Endothelial cell of umbilical vein (primary cell): Measurements from ENCODE around the gene PSMA6.

ENCODE experiments used
- EZH2 ChIP-seq: IDR thresholded peaks from 2 replicates; pipeline ENCODE4 v1.6.1; 2012; ENCODE audit warnings: borderline replicate concordance, low read depth, mild to moderate bottlenecking, moderate library complexity, low read length, inconsistent platforms; ENCODE audit not compliant: severe bottlenecking
- JUN ChIP-seq: IDR thresholded peaks from 2 replicates; pipeline ENCODE4 v1.6.1; 2011; ENCODE audit warnings: borderline replicate concordance, low read depth; ENCODE audit not compliant: insufficient read length, insufficient read depth
- MYC ChIP-seq: IDR thresholded peaks from one replicate; pipeline ENCODE4 v1.6.1; 2011; ENCODE audit warnings: mild to moderate bottlenecking, low read depth, low read length
- POLR2A ChIP-seq: IDR thresholded peaks from 2 replicates; pipeline ENCODE4 v1.6.1; 2012; ENCODE audit warnings: low read depth, mild to moderate bottlenecking, control low read depth, low read length
- POLR2AphosphoS5 ChIP-seq: IDR thresholded peaks from 2 replicates; pipeline ENCODE4 v1.6.1; 2012; ENCODE audit warnings: low read depth, mild to moderate bottlenecking, control low read depth, low read length, moderate library complexity; ENCODE audit not compliant: insufficient read depth
- TF ChIP-seq, protein P1 (sequence below), 2 donors: IDR thresholded peaks; 1 replicate in 1 of 2; 2 replicates in 1 of 2; pipeline ENCODE4 v1.5.1; 2011; ENCODE audit warnings: low read length in 2 of 2, mild to moderate bottlenecking in 2 of 2, moderate library complexity in 2 of 2, control low read depth in 1 of 2, inconsistent platforms in 1 of 2, low read depth in 1 of 2; ENCODE audit not compliant: insufficient read depth in 1 of 2; ENCODE audit errors: extremely low read depth in 1 of 2
- TF ChIP-seq, protein P2 (sequence below): IDR thresholded peaks from 2 replicates; pipeline ENCODE4 v1.6.1; 2011; ENCODE audit not compliant: insufficient read depth, insufficient read length

DNA sequence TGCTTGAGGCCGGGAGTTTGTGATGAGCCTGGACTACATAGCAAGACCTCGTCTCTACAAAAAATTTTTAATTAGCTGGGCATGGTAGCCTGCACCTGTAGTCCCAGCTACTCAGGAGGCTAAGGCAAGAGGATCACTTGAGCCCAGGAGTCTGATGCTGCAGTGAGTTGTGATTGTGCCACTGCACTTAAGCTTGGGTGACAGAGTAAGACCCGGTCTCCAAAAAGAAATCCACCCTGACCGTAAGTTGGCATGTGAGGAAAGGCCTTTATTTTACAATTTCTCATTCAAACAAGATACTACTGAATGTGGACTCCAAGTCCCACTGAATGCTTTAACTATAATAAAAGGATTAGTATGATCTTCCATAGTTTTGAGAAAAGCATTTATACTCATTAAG lies 27.3 kb downstream of the PSMA6 start:
- TF ChIP-seq, protein P1, sequence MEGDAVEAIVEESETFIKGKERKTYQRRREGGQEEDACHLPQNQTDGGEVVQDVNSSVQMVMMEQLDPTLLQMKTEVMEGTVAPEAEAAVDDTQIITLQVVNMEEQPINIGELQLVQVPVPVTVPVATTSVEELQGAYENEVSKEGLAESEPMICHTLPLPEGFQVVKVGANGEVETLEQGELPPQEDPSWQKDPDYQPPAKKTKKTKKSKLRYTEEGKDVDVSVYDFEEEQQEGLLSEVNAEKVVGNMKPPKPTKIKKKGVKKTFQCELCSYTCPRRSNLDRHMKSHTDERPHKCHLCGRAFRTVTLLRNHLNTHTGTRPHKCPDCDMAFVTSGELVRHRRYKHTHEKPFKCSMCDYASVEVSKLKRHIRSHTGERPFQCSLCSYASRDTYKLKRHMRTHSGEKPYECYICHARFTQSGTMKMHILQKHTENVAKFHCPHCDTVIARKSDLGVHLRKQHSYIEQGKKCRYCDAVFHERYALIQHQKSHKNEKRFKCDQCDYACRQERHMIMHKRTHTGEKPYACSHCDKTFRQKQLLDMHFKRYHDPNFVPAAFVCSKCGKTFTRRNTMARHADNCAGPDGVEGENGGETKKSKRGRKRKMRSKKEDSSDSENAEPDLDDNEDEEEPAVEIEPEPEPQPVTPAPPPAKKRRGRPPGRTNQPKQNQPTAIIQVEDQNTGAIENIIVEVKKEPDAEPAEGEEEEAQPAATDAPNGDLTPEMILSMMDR (IDR thresholded peaks at IDR 0.05; ENCODE audit: extremely low read depth in 1 of 2, insufficient read depth in 1 of 2, low read depth in 1 of 2, low read length in 2 of 2), result no peak
- TF ChIP-seq POLR2A (no peak), POLR2AphosphoS5 (no peak), EZH2 (no peak), JUN (no peak), MYC (no peak)
- TF ChIP-seq, protein P2, sequence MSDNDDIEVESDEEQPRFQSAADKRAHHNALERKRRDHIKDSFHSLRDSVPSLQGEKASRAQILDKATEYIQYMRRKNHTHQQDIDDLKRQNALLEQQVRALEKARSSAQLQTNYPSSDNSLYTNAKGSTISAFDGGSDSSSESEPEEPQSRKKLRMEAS, result no peak
